GM21529 (cell line): ENCODE results near the gene WDR45B.
"Not testable (repeated sequence)": the region's sequence is repeated elsewhere in the genome, so short reads cannot be mapped to it uniquely, and the experiment has no call there.

Experiments used
- ATAC-seq: cut with Tn5 transposase; IDR thresholded peaks from one replicate; pipeline ENCODE4 v1.9.1; 2021; ENCODE audit not compliant: unreplicated experiment

Gene WDR45B

GRCh38 chr17:82658331-82658730, 10.1 kb upstream of the WDR45B start:
- no peak for ATAC-seq

GRCh38 chr17:82657926-82658325, 9.7 kb upstream of the WDR45B start:
- ATAC-seq: no peak

GRCh38 chr17:82656266-82656665, 8.0 kb upstream of the WDR45B start:
- ATAC-seq: no peak

- no peak for ATAC-seq
Observed at GRCh38 chr17:82655523-82655922, 7.3 kb upstream of the WDR45B start.

- no peak for ATAC-seq
Observed at GRCh38 chr17:82655038-82655479, 6.8 kb upstream of the WDR45B start.

GRCh38 chr17:82654611-82655010, 6.4 kb upstream of the WDR45B start:
- ATAC-seq: not testable (repeated sequence)

GRCh38 chr17:82653651-82654528, 5.6 kb upstream of the WDR45B start:
- no peak for ATAC-seq

GRCh38 chr17:82650723-82651122, 2.5 kb upstream of the WDR45B start:
- no peak for ATAC-seq

- no peak for ATAC-seq
Observed at GRCh38 chr17:82649501-82650261, 1.4 kb upstream of the WDR45B start.

GRCh38 chr17:82648742-82649331, 593 bp upstream of the WDR45B start:
- ATAC-seq: no peak

GRCh38 chr17:82647593-82648164, 565 bp downstream of the WDR45B start:
- ATAC-seq: peak; percentile 23

GRCh38 chr17:82645516-82645915, 2.7 kb downstream of the WDR45B start:
- ATAC-seq: no peak

GRCh38 chr17:82644148-82644547, 4.1 kb downstream of the WDR45B start:
- ATAC-seq: no peak

- ATAC-seq: no peak
Observed at GRCh38 chr17:82642022-82642421, 6.2 kb downstream of the WDR45B start.

- ATAC-seq: no peak
Observed at GRCh38 chr17:82640036-82640435, 8.2 kb downstream of the WDR45B start.

GRCh38 chr17:82639628-82640027, 8.6 kb downstream of the WDR45B start:
- no peak for ATAC-seq

- no peak for ATAC-seq
Observed at GRCh38 chr17:82638183-82638773, 10.0 kb downstream of the WDR45B start.

- ATAC-seq: no peak
Observed at GRCh38 chr17:82636626-82637598, 11.3 kb downstream of the WDR45B start.

GRCh38 chr17:82633343-82633742, 14.9 kb downstream of the WDR45B start:
- no peak for ATAC-seq

- ATAC-seq: no peak
Observed at GRCh38 chr17:82632451-82632850, 15.8 kb downstream of the WDR45B start.
